ENCODE results near the gene ADORA2B. TPM values are rescaled to one million over a fixed set of nuclear protein-coding genes. Genes with fewer than 3 reads are reported as not detected.
"Not testable (repeated sequence)": the region's sequence is repeated elsewhere in the genome, so short reads cannot be mapped to it uniquely, and the experiment has no call there.

ADORA2B gene
- total RNA-seq, 2 donors from 2014 or later, result 1.3 to 14.6 TPM

DNA sequence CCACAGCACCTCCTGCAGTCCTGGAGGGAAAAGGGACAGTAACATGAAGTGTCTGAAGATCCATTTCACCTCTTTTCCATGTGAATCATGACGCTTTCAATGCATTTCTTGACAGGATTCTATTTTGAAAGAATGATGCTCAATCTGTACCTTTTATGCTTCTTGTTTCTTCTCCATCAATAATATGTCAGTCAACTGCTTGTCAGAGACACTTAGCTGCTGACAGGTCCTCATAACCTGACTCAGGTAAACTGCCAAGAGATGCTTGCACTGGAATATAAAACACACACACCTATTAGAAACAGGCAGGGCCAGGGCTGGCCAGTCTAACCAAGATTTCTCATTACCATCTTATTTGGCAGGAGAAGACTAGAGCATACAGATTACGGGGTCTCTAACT, 33.0 kb downstream of the ADORA2B start:
- Histone ChIP-seq H3K9me3 (no peaks in the 10 kb centered on the region), H3K4me3 (no peak overlapping the region), H3K4me1 (replicated peaks) (no peaks in the 10 kb centered on the region), H3K27me3 (replicated peaks; ENCODE audit: insufficient read depth) (no peaks in the 10 kb centered on the region), H3K36me3 (peaks cover 0 to 5% of the 10 kb centered on the region in 2 donors), H3K27ac (no peak overlapping the region)
- intact Hi-C loops (cut with DNase I), result no loop called here
- DNase-seq (ENCODE audit: low spot score), result no peak
- no peak for TF ChIP-seq POLR2A (IDR thresholded peaks at IDR 0.05)
- TF ChIP-seq POLR2AphosphoS5 (IDR thresholded peaks at IDR 0.05), result no peak
- TF ChIP-seq, protein P1, sequence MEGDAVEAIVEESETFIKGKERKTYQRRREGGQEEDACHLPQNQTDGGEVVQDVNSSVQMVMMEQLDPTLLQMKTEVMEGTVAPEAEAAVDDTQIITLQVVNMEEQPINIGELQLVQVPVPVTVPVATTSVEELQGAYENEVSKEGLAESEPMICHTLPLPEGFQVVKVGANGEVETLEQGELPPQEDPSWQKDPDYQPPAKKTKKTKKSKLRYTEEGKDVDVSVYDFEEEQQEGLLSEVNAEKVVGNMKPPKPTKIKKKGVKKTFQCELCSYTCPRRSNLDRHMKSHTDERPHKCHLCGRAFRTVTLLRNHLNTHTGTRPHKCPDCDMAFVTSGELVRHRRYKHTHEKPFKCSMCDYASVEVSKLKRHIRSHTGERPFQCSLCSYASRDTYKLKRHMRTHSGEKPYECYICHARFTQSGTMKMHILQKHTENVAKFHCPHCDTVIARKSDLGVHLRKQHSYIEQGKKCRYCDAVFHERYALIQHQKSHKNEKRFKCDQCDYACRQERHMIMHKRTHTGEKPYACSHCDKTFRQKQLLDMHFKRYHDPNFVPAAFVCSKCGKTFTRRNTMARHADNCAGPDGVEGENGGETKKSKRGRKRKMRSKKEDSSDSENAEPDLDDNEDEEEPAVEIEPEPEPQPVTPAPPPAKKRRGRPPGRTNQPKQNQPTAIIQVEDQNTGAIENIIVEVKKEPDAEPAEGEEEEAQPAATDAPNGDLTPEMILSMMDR (IDR thresholded peaks at IDR 0.05), result no peak
- 100% methylated on average over 2 of the region's 2 CpGs for WGBS

DNA sequence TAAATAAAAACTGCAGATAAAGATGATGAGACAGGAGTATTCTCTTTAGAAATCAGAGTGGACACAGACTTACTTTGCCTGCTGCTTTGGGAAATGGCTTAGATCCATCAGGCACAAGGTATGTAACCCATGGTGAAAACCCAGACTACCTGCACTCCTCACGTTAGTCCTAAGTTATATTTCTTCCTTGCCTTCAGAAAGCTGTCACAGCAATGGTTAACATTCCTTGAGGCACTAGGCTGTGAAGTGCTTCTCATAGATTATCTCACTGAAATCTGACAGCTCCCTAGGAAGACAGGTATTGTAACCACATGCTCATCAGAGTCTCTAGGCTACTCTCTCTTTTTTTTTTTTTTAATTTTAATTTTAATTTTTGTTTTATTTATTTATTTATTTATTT, 33.7 kb downstream of the ADORA2B start:
- DNase-seq (ENCODE audit: low spot score), result no peak
- no peaks in the 10 kb centered on the region for H3K4me1 ChIP-seq (replicated peaks)
- peaks cover 0 to 5% of the 10 kb centered on the region in 2 donors for H3K36me3 ChIP-seq
- 79% methylated on average over 1 of the region's 1 CpG for WGBS
- H3K27me3 ChIP-seq (replicated peaks; ENCODE audit: insufficient read depth), result no peaks in the 10 kb centered on the region
- no peaks in the 10 kb centered on the region for H3K9me3 ChIP-seq
- intact Hi-C loops (cut with DNase I), result no loop called here
- no peak overlapping the region for H3K4me3 ChIP-seq
- H3K27ac ChIP-seq, result no peak overlapping the region
- no peak for TF ChIP-seq POLR2A (IDR thresholded peaks at IDR 0.05)
- no peak for TF ChIP-seq POLR2AphosphoS5 (IDR thresholded peaks at IDR 0.05)
- TF ChIP-seq, protein P1 (IDR thresholded peaks at IDR 0.05), result no peak

DNA sequence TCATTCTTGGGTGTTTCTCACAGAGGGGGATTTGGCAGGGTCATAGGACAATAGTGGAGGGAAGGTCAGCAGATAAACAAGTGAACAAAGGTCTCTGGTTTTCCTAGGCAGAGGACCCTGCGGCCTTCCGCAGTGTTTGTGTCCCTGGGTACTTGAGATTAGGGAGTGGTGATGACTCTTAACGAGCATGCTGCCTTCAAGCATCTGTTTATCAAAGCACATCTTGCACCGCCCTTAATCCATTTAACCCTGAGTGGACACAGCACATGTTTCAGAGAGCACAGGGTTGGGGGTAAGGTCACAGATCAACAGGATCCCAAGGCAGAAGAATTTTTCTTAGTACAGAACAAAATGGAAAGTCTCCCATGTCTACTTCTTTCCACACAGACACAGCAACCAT, 34.1 kb downstream of the ADORA2B start:
- WGBS, result 100% methylated on average over 1 of the region's 4 CpGs
- H3K27ac ChIP-seq; DNase-seq (ENCODE audit: low spot score); H3K27me3 ChIP-seq (replicated peaks; ENCODE audit: insufficient read depth); H3K36me3 ChIP-seq; H3K9me3 ChIP-seq; H3K4me1 ChIP-seq (replicated peaks); H3K4me3 ChIP-seq; intact Hi-C loops (cut with DNase I): not testable (repeated sequence)

DNA sequence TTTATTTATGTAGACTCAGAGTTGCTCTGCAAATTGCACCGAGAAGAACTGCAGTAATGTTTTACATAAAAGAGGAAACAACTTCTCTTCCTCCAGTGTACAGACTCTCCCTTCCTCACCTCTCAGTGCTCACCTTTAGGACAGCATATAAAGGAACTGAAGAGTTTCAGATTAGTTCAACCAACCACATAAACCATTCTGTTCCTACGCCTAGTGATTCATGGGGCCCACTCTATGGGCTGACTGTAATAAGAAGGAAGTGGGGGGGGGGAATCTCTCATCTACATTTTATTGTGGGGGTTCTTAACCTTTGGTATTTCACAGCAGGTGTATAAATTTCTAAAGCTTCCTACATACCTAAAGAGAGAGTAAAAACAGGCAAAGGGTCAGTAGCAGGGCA, 36.3 kb downstream of the ADORA2B start:
- no peak overlapping the region for H3K4me3 ChIP-seq
- H3K27ac ChIP-seq, result no peak overlapping the region
- no peak for DNase-seq (ENCODE audit: low spot score)
- no peaks in the 10 kb centered on the region for H3K9me3 ChIP-seq
- intact Hi-C loops (cut with DNase I), result no loop called here
- peaks cover 0 to 5% of the 10 kb centered on the region in 2 donors for H3K36me3 ChIP-seq
- TF ChIP-seq POLR2AphosphoS5 (IDR thresholded peaks at IDR 0.05) (no peak), POLR2A (IDR thresholded peaks at IDR 0.05) (no peak)
- TF ChIP-seq, protein P1 (IDR thresholded peaks at IDR 0.05), result no peak
- H3K4me1 ChIP-seq (replicated peaks), result no peaks in the 10 kb centered on the region
- H3K27me3 ChIP-seq (replicated peaks; ENCODE audit: insufficient read depth), result no peaks in the 10 kb centered on the region
- 45% methylated on average over 2 of the region's 2 CpGs for WGBS

DNA sequence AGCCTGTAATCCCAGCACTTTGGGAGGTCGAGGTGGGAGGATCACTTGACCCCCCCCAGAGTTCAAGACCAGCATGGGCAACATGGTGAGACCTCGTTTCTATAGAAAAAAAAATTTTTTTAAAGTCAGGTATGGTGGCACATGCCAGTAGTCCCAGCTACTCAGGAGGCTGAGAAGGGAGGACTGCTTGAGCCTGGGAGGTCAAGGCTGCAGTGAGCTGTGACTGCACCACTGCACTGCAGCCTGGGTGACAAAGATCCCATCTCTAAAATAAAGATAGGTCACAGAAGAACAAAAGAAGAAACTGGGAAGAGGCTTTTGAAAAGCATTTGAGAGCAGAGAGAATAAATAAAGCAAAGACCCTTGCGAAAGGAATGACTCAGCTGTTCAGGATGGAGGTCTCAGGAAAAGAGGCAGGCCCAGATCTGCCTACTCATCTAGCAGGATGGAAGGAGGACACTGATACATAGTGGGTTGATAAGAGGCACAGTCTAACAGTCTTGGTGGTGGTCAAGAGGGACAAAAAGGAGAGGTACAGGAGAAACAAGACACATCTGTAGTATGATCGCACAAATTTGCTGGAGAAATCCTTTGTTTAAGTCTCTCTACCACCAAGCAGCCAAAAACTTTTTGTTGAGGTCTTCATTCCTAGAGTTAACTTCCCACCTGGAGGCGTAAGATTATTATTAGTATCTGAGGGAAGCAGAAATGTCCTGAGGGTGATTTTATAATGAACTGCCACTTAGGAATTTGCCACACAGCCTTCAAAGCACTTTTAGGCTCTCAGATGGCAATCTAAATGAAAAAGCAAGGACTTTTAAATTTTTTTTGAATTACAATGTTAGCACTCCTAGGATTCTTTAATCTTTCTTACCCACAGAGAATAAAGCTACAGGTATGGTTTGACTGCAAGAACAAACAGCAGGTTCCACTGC, 37.0 kb downstream of the ADORA2B start:
- peaks cover 0 to 5% of the 10 kb centered on the region in 2 donors for H3K36me3 ChIP-seq
- TF ChIP-seq POLR2AphosphoS5 (IDR thresholded peaks at IDR 0.05) (no peak), POLR2A (IDR thresholded peaks at IDR 0.05) (no peak)
- TF ChIP-seq, protein P1 (IDR thresholded peaks at IDR 0.05), result no peak
- intact Hi-C loops (cut with DNase I), result no loop called here
- H3K27ac ChIP-seq, result no peak overlapping the region
- no peak for DNase-seq (ENCODE audit: low spot score)
- no peaks in the 10 kb centered on the region for H3K27me3 ChIP-seq (replicated peaks; ENCODE audit: insufficient read depth)
- no peaks in the 10 kb centered on the region for H3K9me3 ChIP-seq
- WGBS, result 86% methylated on average over 5 of the region's 5 CpGs
- H3K4me3 ChIP-seq, result no peak overlapping the region
- no peaks in the 10 kb centered on the region for H3K4me1 ChIP-seq (replicated peaks)

All from prostate gland (tissue), 2 donors.